Fibroblast of skin of abdomen (primary cell): Measurements from ENCODE around the gene UBR2.
A peak's percentile ranks its signal among the peaks of the same experiment; 100 is the strongest.
"Not testable (repeated sequence)": the region's sequence is repeated elsewhere in the genome, so short reads cannot be mapped to it uniquely, and the experiment has no call there.

Experiments
- DNase-seq: peaks from one replicate; pipeline ENCODE4 v3.0.0-alpha.2; 2013

Gene UBR2

DNA sequence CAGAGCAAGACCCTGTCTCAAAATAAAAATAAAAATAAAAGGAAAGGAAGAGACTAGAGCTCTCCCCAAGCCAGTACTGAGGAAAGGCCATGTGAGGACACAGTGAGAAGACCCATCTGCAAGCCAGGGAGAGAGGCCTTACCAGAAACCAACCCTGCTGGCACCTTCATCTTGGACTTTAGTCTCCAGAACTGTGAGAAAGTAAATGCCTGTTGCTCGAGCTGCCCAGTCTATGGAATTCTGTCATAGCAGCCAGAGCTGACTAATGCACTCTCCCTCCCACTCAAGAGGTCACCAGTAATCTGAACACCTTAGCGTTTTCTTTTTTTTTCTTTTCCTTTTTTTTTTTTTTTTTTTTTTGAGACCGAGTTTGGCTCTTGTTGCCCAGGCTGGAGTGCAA is 165.9 kb downstream of the UBR2 start:
- DNase-seq: no peak

- DNase-seq: not testable (repeated sequence)
Measured at GRCh38 chr6:42733867-42734481, 170.1 kb downstream of the UBR2 start.

GRCh38 chr6:42735976-42736375 is 172.1 kb downstream of the UBR2 start:
- no peak for DNase-seq

GRCh38 chr6:42740725-42741124 is 176.9 kb downstream of the UBR2 start:
- no peak for DNase-seq

- peak; percentile 87 for DNase-seq
Measured at GRCh38 chr6:42742116-42742894, 178.5 kb downstream of the UBR2 start.
